GM21529 (cell line): ENCODE data around the gene SH2D3A.
"Not testable (repeated sequence)": the region's sequence is repeated elsewhere in the genome, so short reads cannot be mapped to it uniquely, and the experiment has no call there.

Experiments
- ATAC-seq: cut with Tn5 transposase; IDR thresholded peaks from one replicate; pipeline ENCODE4 v1.9.1; 2021; ENCODE audit not compliant: unreplicated experiment

SH2D3A gene

GRCh38 chr19:6790194-6791128 is 23.2 kb upstream of the SH2D3A start:
- ATAC-seq: no peak

GRCh38 chr19:6788896-6789295 is 21.7 kb upstream of the SH2D3A start:
- no peak for ATAC-seq

- ATAC-seq: no peak
These were observed 20.2 kb upstream of the SH2D3A start for GRCh38 chr19:6787393-6787792.

GRCh38 chr19:6779206-6779605 is 12.0 kb upstream of the SH2D3A start:
- ATAC-seq: no peak

- ATAC-seq: no peak
These were observed 11.2 kb upstream of the SH2D3A start for GRCh38 chr19:6778386-6778785.

GRCh38 chr19:6777434-6777833 is 10.2 kb upstream of the SH2D3A start:
- ATAC-seq: no peak

GRCh38 chr19:6776999-6777398 is 9.8 kb upstream of the SH2D3A start:
- no peak for ATAC-seq

GRCh38 chr19:6776045-6776444 is 8.8 kb upstream of the SH2D3A start:
- not testable (repeated sequence) for ATAC-seq

- ATAC-seq: no peak
These were observed 7.8 kb upstream of the SH2D3A start for GRCh38 chr19:6774821-6775707.

- ATAC-seq: no peak
These were observed 6.2 kb upstream of the SH2D3A start for GRCh38 chr19:6773323-6773931.

GRCh38 chr19:6772866-6773322 is 5.7 kb upstream of the SH2D3A start:
- ATAC-seq: peak; percentile 14

GRCh38 chr19:6772028-6772865 is 5.0 kb upstream of the SH2D3A start, which contains the start of gene VAV1:
VAV1 (plus strand) TSS chr19:6772708; CDS start chr19:6772808, 100 bp downstream.
- ATAC-seq: peak; percentile 38

- ATAC-seq: not testable (repeated sequence)
These were observed 4.4 kb upstream of the SH2D3A start for GRCh38 chr19:6771648-6772027.

- ATAC-seq: no peak
These were observed 1.9 kb upstream of the SH2D3A start for GRCh38 chr19:6769006-6769619.

- ATAC-seq: no peak
These were observed 1.1 kb upstream of the SH2D3A start for GRCh38 chr19:6768236-6768785.

GRCh38 chr19:6767081-6767356 is 216 bp downstream of the SH2D3A start:
- peak; percentile 16 for ATAC-seq

GRCh38 chr19:6766357-6767080 is 716 bp downstream of the SH2D3A start:
- ATAC-seq: no peak

- no peak for ATAC-seq
These were observed 1.4 kb downstream of the SH2D3A start for GRCh38 chr19:6765738-6766356.
